ENCODE results near the gene OR13C4. TPM values are rescaled to one million over a fixed set of nuclear protein-coding genes. Genes with fewer than 3 reads are reported as not detected.

Gene OR13C4
- total RNA-seq (0.14 and 0.24 TPM in 2 replicates), polyA plus RNA-seq (not detected in 2 replicates)

DNA sequence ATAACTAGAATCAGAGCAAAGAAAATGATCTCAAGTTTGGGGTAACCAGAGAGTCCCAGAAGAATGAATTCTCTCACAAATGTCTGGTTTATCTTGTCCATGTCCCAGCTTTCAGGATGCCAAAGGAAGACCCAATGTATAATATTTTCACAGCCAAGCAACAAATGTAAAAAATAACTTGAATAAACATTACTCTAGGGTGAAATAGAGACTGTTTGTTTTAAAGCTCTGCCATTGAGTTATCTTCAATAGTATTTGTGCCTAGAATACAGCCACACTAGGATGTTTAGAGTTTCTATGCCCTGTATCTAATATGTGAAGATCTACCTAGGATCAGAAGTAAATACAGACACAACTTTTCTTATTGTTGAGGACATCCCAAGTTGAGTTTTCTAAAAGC, at the start of gene OR13C4:
Gene OR13C4, minus strand, starts transcription at position 101 of the 400 bp plus-strand sequence. Its CDS starts 0 bp downstream, at position 101.
- no peaks in the 10 kb centered on the region for H3K4me1 ChIP-seq (ENCODE audit: low read depth)
- DNase-seq (ENCODE audit: low read depth in 1 of 2, low spot score in 1 of 2), result no peak
- TF ChIP-seq, protein P1, sequence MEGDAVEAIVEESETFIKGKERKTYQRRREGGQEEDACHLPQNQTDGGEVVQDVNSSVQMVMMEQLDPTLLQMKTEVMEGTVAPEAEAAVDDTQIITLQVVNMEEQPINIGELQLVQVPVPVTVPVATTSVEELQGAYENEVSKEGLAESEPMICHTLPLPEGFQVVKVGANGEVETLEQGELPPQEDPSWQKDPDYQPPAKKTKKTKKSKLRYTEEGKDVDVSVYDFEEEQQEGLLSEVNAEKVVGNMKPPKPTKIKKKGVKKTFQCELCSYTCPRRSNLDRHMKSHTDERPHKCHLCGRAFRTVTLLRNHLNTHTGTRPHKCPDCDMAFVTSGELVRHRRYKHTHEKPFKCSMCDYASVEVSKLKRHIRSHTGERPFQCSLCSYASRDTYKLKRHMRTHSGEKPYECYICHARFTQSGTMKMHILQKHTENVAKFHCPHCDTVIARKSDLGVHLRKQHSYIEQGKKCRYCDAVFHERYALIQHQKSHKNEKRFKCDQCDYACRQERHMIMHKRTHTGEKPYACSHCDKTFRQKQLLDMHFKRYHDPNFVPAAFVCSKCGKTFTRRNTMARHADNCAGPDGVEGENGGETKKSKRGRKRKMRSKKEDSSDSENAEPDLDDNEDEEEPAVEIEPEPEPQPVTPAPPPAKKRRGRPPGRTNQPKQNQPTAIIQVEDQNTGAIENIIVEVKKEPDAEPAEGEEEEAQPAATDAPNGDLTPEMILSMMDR (IDR thresholded peaks at IDR 0.05; ENCODE audit: low read depth, low read length), result no peak
- no peaks in the 10 kb centered on the region for H3K27me3 ChIP-seq
- no peaks in the 10 kb centered on the region for H3K36me3 ChIP-seq
- no peak within 1 kb of the TSS for H3K4me3 ChIP-seq
- H3K27ac ChIP-seq, result no peak within 1 kb of the TSS
- no peaks in the 10 kb centered on the region for H3K9me3 ChIP-seq (ENCODE audit: low read depth)

- DNase-seq (ENCODE audit: low read depth in 1 of 2, low spot score in 1 of 2), result no peak
- Histone ChIP-seq H3K4me3 (no peak overlapping the region), H3K27me3 (no peaks in the 10 kb centered on the region), H3K36me3 (no peaks in the 10 kb centered on the region), H3K27ac (no peak overlapping the region), H3K4me1 (ENCODE audit: low read depth) (no peaks in the 10 kb centered on the region), H3K9me3 (ENCODE audit: low read depth) (no peaks in the 10 kb centered on the region)
- TF ChIP-seq, protein P1 (IDR thresholded peaks at IDR 0.05; ENCODE audit: low read depth, low read length), result no peak
Observed at GRCh38 chr9:104575456-104575855, 48.4 kb upstream of the OR13C4 start.

DNA sequence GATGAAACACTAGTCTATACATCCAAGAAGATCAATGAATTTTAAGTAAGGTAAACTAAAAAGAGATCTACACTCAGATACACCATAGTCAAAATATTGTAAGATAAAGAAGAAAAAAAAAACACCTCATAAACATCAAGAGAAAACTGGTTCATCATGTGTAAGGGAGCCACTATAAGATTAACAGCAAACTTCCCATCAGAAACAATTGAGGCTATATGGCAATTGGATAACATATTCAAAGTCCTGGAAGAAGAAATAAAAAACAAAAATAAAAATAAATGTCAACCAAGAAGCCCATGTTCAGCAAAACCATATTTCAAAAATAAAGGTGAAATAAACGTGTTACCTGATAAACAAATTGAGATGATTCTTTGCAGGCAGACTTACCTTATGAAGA, 45.6 kb upstream of the OR13C4 start:
- Histone ChIP-seq H3K27ac (no peak overlapping the region), H3K4me1 (ENCODE audit: low read depth) (no peaks in the 10 kb centered on the region), H3K36me3 (no peaks in the 10 kb centered on the region), H3K4me3 (no peak overlapping the region), H3K9me3 (ENCODE audit: low read depth) (no peaks in the 10 kb centered on the region), H3K27me3 (no peaks in the 10 kb centered on the region)
- TF ChIP-seq, protein P1 (IDR thresholded peaks at IDR 0.05; ENCODE audit: low read depth, low read length), result no peak
- DNase-seq (ENCODE audit: low read depth in 1 of 2, low spot score in 1 of 2), result no peak

GRCh38 chr9:104568868-104569267, 41.9 kb upstream of the OR13C4 start, which contains the start of gene OR13C8:
Gene OR13C8 (plus strand): TSS chr9:104569168. CDS start chr9:104569168, 0 bp downstream.
- no peak within 1 kb of the TSS for H3K4me3 ChIP-seq
- TF ChIP-seq, protein P1 (IDR thresholded peaks at IDR 0.05; ENCODE audit: low read depth, low read length), result no peak
- no peak within 1 kb of the TSS for H3K27ac ChIP-seq
- no peaks in the 10 kb centered on the region for H3K27me3 ChIP-seq
- no peak for DNase-seq (ENCODE audit: low read depth in 1 of 2, low spot score in 1 of 2)
- H3K36me3 ChIP-seq, result no peaks in the 10 kb centered on the region
- no peaks in the 10 kb centered on the region for H3K9me3 ChIP-seq (ENCODE audit: low read depth)
- H3K4me1 ChIP-seq (ENCODE audit: low read depth), result no peaks in the 10 kb centered on the region

- Histone ChIP-seq H3K4me1 (ENCODE audit: low read depth) (no peaks in the 10 kb centered on the region), H3K27me3 (no peaks in the 10 kb centered on the region), H3K4me3 (no peak overlapping the region), H3K36me3 (no peaks in the 10 kb centered on the region), H3K9me3 (ENCODE audit: low read depth) (no peaks in the 10 kb centered on the region), H3K27ac (no peak overlapping the region)
- TF ChIP-seq, protein P1 (IDR thresholded peaks at IDR 0.05; ENCODE audit: low read depth, low read length), result no peak
- DNase-seq (ENCODE audit: low read depth in 1 of 2, low spot score in 1 of 2), result no peak
Observed at GRCh38 chr9:104564358-104564757, 37.3 kb upstream of the OR13C4 start.
